SK-N-MC (cell line): Measurements from ENCODE around the gene NCOA5.
A peak's percentile ranks its signal among the peaks of the same experiment; 100 is the strongest.

ENCODE experiments used
- DNase-seq: peaks from one replicate; pipeline ENCODE4 v3.0.0-alpha.2; 2011; ENCODE audit warnings: low read depth, low spot score
- H3K27ac ChIP-seq: fragments of 200-600 bp; sonication (generic); 2 replicates; pipeline ENCODE4 v1.5.1; 2016; ENCODE audit warnings: mixed run types
- H3K36me3 ChIP-seq: fragments of 200-600 bp; sonication (generic); 2 replicates; pipeline ENCODE4 v1.6.1; 2017; ENCODE audit warnings: antibody characterized with exemption, low read length, mixed read lengths; ENCODE audit not compliant: insufficient read depth
- H3K4me3 ChIP-seq: fragments of 200-600 bp; sonication (generic); 2 replicates; pipeline ENCODE4 v1.5.1; 2016
- H3K9ac ChIP-seq: fragments of 200-600 bp; sonication (generic); 2 replicates; pipeline ENCODE4 v1.8.0; 2017; ENCODE audit warnings: mixed run types, mixed read lengths; ENCODE audit not compliant: insufficient read length
- H3K9me3 ChIP-seq: fragments of 200-600 bp; sonication (generic); 2 replicates; pipeline ENCODE4 v1.6.1; 2017; ENCODE audit warnings: low read depth, mild to moderate bottlenecking, antibody characterized with exemption, low read length, moderate library complexity, mixed read lengths
- EZH2 ChIP-seq: fragments of 200-600 bp; sonication (generic); IDR thresholded peaks from one replicate; pipeline ENCODE4 v1.6.1; 2017; ENCODE audit warnings: antibody characterized with exemption
- FOXP2 ChIP-seq: optimal IDR thresholded peaks from 2 replicates; pipeline ENCODE3; 2011; ENCODE audit warnings: mild to moderate bottlenecking, moderate library complexity; ENCODE audit not compliant: insufficient read depth; ENCODE audit errors: extremely low read length, control extremely low read depth
- POLR2AphosphoS5 ChIP-seq: IDR thresholded peaks from 2 replicates; pipeline ENCODE4 v1.6.1; 2012; ENCODE audit warnings: mild to moderate bottlenecking, low read depth, low read length, borderline replicate concordance

Gene NCOA5

DNA sequence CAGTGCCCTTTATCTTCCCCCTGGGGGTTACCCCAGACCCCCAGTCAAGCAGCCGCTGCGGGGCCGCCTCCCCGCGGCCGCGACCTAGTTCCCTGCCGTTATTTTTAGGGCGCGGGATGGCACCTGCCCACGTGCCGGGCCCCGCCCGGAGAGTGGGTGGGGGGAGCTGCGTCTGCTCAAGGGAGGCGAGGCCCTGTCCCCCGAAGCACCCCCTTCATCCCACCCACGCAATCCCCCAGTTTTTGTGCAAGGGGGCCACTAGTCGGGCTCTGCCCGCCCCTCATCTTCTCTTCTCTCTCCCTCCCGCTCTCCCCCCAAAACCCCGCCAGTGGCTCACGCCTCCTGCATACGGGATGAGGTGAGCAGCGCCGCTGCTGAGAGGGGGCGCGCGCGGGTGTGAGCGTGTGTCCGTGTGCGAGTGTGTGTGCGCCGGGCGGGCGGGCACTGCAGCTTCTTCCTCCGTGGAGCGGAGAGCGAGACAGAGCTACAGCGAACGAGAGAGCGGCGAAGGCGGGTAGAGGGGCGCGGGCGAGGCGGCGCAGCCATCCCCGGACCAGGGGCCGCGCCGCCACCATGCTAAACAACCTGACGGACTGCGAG, 60.9 kb downstream of the NCOA5 start, which contains the start of gene SLC12A5:
Gene SLC12A5, plus strand, starts transcription at position 444 of the 600 bp plus-strand sequence. Its CDS starts 130 bp downstream, at position 574.
- no peaks in the 10 kb centered on the region for H3K9me3 ChIP-seq
- TF ChIP-seq FOXP2 (no peak), POLR2AphosphoS5 (no peak), EZH2 (no peak)
- H3K36me3 ChIP-seq, result no peaks in the 10 kb centered on the region

DNA sequence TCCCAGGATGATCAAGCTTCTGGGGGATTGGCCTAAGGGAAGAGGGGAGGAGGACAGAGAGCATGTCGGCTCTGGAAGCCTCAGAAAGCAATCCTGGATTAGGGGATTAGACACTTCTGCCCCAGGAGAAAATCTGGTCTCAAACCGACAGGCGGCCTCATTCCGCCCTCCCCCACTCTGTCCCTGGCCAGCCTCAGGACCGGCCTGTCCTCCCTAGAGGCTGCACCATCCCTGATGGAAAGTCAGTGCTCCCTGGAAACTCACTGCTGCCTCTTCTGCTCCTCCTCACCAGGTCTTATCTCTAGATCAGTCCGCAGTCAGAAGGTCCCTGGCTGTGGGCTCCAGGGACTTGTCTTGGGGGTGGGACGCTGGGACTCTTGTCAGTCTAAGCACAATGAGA, 61.7 kb downstream of the NCOA5 start:
- Histone ChIP-seq H3K9me3 (no peaks in the 10 kb centered on the region), H3K9ac (no peak overlapping the region), H3K27ac (no peak overlapping the region), H3K4me3 (no peak overlapping the region), H3K36me3 (no peaks in the 10 kb centered on the region)
- no peak for DNase-seq
- TF ChIP-seq EZH2, result no peak
- no peak for TF ChIP-seq FOXP2
- TF ChIP-seq POLR2AphosphoS5, result no peak

More for the DNA sequence above, 60.9 kb downstream of the NCOA5 start, which contains the start of gene SLC12A5:
- H3K27ac ChIP-seq, result no peak within 1 kb of the TSS
- H3K4me3 ChIP-seq, result no peak within 1 kb of the TSS
- H3K9ac ChIP-seq, result no peak within 1 kb of the TSS
- DNase-seq, result no peak

DNA sequence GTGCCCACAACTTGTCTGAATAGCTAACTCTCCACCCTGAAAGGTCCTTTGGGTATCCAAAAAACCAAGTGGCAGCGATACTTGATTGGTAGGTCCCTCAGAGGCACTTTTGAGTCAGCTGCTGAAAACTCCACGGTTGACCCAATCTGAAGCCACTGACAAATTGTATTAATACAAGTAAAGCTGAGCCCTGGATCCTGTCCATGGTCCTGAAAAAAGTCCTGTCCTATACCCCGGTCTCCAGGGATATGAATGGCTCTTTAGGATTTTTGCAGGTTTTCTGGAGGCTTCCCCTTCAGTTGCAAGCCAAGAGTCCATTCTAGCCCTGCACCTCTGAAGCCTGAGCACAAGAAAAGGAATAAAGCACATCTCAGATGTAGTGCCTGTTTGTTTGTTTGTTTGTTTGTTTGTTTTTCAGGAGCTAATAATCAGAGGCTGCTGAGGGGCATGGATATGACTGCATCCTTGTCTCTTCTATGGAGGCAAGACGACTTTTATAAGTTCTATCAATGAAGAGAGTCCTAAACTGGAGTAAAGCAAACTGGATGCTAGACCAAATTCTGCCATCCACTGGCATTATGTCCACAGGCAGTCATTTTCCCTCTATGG, 62.4 kb downstream of the NCOA5 start:
- TF ChIP-seq POLR2AphosphoS5 (no peak), EZH2 (no peak), FOXP2 (no peak)
- peak; percentile 26 for DNase-seq
- Histone ChIP-seq H3K9ac (no peak overlapping the region), H3K9me3 (no peaks in the 10 kb centered on the region), H3K4me3 (no peak overlapping the region), H3K36me3 (no peaks in the 10 kb centered on the region), H3K27ac (no peak overlapping the region)

DNA sequence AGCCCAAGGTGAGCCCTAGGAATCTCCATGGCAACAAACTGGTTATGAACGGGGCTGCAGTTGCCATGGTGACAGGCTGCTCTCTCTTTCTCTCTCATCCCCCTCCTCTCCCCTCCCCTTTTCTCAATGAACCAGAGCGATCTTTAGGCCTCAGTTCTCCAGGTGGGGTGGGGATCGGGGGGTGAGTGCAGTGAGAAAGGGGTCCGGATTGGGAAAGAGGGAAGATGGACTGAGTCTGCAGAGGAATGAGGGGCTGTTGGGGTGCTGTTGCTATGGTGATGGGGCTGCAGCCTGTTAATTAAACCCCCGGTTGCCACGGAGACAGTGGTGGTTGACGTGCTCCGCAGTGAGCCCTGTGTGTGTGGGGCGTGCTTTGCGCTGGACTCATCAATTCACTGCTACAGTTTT, 64.4 kb downstream of the NCOA5 start:
- no peak overlapping the region for H3K27ac ChIP-seq
- DNase-seq, result no peak
- H3K9ac ChIP-seq, result no peak overlapping the region
- TF ChIP-seq FOXP2 (no peak), POLR2AphosphoS5 (no peak), EZH2 (no peak)
- H3K4me3 ChIP-seq, result no peak overlapping the region
- H3K36me3 ChIP-seq, result no peaks in the 10 kb centered on the region
- no peaks in the 10 kb centered on the region for H3K9me3 ChIP-seq

DNA sequence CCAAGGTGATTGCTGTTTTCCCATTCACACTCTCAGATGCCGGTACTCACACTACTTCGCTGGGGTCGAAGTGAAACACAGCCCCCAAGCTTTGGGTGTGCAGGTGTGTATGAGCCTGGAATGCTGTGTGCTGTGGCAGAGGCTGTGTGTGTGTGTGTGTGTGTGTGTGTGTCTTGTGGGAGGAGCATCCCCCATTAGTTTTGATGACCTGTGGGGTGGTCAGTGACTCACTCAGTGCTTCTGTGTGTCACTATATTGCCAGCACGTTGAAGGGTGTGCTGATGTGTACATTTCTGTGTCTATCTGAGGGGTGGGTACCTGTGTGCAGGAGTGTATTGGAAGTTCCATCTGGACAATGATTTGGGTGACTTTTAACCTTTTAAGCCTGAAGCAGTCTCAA, 65.8 kb downstream of the NCOA5 start:
- no peaks in the 10 kb centered on the region for H3K9me3 ChIP-seq
- H3K9ac ChIP-seq, result no peak overlapping the region
- DNase-seq, result no peak
- no peaks in the 10 kb centered on the region for H3K36me3 ChIP-seq
- no peak overlapping the region for H3K27ac ChIP-seq
- TF ChIP-seq FOXP2 (no peak), EZH2 (no peak), POLR2AphosphoS5 (no peak)
- no peak overlapping the region for H3K4me3 ChIP-seq

DNA sequence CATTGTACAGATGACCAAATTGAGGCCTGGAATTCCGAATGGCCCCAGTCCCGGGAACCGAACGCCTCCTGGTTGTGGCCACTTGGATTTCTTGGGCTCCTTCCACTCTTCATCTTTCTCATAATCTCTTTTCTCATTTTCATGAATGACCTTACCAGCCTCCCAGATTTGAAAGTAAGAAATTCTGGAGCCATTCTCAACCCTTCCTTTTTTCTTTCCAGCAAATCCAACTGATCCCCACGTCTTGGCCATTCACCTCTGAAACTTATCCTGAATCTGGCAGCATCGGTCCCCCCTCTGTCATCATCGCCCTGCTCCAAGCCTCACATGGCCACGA, 66.6 kb downstream of the NCOA5 start:
- H3K36me3 ChIP-seq, result no peaks in the 10 kb centered on the region
- no peak overlapping the region for H3K9ac ChIP-seq
- no peaks in the 10 kb centered on the region for H3K9me3 ChIP-seq
- TF ChIP-seq FOXP2, result no peak
- TF ChIP-seq POLR2AphosphoS5, result no peak
- no peak for TF ChIP-seq EZH2
- H3K4me3 ChIP-seq, result no peak overlapping the region
- H3K27ac ChIP-seq, result no peak overlapping the region
- no peak for DNase-seq

DNA sequence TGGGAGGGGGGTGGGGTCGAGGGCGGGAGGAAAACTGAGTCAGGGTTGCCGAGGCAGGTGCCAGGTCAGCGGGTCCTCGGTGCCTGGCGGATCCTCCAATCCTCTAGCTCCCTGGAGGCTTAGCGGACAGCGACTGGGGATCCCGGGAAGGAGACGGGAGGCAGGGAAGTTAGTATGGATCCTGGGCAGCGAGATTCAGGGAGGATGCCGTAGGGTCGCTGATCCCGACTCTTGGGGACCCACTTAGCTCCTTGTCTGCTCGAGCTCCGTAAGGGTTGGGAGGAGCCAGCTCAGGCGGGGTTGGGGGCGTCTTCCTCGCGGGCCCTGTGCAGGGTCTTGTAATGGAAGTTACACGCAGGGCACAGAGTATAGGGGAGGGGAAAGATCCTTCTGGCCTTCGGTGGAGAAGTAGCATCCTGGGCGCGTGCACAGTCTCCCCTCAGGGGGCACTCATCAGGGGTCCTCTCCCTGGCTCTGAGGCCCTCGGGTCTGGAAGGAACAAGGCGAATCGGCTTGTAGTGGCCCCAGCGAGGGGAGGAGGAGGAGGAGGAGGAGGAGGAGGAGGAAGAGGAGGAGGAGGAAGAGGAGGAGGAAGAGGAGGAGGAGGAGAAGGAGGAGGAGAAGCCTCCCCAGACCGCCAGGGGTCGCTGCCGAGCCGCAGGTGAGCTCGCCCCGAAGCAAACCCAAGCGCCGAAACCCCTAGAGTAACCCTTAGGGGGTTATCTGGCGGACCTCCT, 67.2 kb downstream of the NCOA5 start:
- Histone ChIP-seq H3K9ac (no peak overlapping the region), H3K4me3 (peak overlapping the region; percentile 92), H3K27ac (no peak overlapping the region), H3K36me3 (no peaks in the 10 kb centered on the region), H3K9me3 (no peaks in the 10 kb centered on the region)
- no peak for DNase-seq
- TF ChIP-seq POLR2AphosphoS5 (no peak), FOXP2 (no peak), EZH2 (no peak)
